KMS-11 (cell line): ENCODE results near the gene EXOC4.

Experiments
- H2AFZ ChIP-seq: fragments of 200-600 bp; sonication (generic); 2 replicates; pipeline ENCODE4 v1.6.1; 2016; ENCODE audit warnings: antibody characterized with exemption, mixed run types, low read depth
- H3K27ac ChIP-seq: fragments of 200-600 bp; sonication (generic); 2 replicates; pipeline ENCODE4 v1.6.1; 2016; ENCODE audit warnings: mild to moderate bottlenecking, mixed run types
- H3K27me3 ChIP-seq: fragments of 200-600 bp; sonication (generic); 2 replicates; pipeline ENCODE4 v1.6.1; 2017; ENCODE audit warnings: mild to moderate bottlenecking, low read depth, mixed run types, moderate library complexity; ENCODE audit not compliant: insufficient read depth
- H3K36me3 ChIP-seq: fragments of 200-600 bp; sonication (generic); 2 replicates; pipeline ENCODE4 v1.6.1; 2017; ENCODE audit warnings: mild to moderate bottlenecking, mixed run types; ENCODE audit not compliant: insufficient read depth
- H3K4me1 ChIP-seq: fragments of 200-600 bp; sonication (generic); 2 replicates; pipeline ENCODE4 v1.6.1; 2016; ENCODE audit warnings: mild to moderate bottlenecking, low read depth, mixed run types; ENCODE audit not compliant: poor library complexity, severe bottlenecking
- H3K4me2 ChIP-seq: fragments of 200-600 bp; sonication (generic); 2 replicates; pipeline ENCODE4 v1.7.0; 2016; ENCODE audit warnings: mild to moderate bottlenecking, mixed run types
- H3K4me3 ChIP-seq: fragments of 200-600 bp; sonication (generic); IDR thresholded peaks from 2 replicates; pipeline ENCODE4 v1.6.1; 2017; ENCODE audit warnings: low read depth, low read length, mixed read lengths; ENCODE audit not compliant: insufficient read depth
- H3K79me2 ChIP-seq: fragments of 200-600 bp; sonication (generic); 2 replicates; pipeline ENCODE4 v1.6.1; 2016; ENCODE audit warnings: low read depth, mixed run types; ENCODE audit not compliant: insufficient read depth
- H3K9ac ChIP-seq: fragments of 200-600 bp; sonication (generic); 2 replicates; pipeline ENCODE4 v1.6.1; 2016; ENCODE audit warnings: mild to moderate bottlenecking, mixed run types
- H4K20me1 ChIP-seq: fragments of 200-600 bp; sonication (generic); 2 replicates; pipeline ENCODE4 v1.6.1; 2016; ENCODE audit warnings: mild to moderate bottlenecking, mixed run types; ENCODE audit not compliant: insufficient read depth
- CTCF ChIP-seq: fragments of 200-600 bp; sonication (generic); conservative IDR thresholded peaks from 2 replicates; pipeline ENCODE4 v1.6.1; 2017; ENCODE audit warnings: low read depth, mild to moderate bottlenecking, antibody characterized with exemption, low read length, moderate library complexity, mixed read lengths

The EXOC4 gene

GRCh38 chr7:133724694-133725093 is 471.8 kb downstream of the EXOC4 start:
- no peak overlapping the region for H3K4me2 ChIP-seq
- H3K4me3 ChIP-seq, result no peak overlapping the region
- no peaks in the 10 kb centered on the region for H3K79me2 ChIP-seq
- no peak overlapping the region for H2AFZ ChIP-seq
- H3K27me3 ChIP-seq, result no peaks in the 10 kb centered on the region
- H4K20me1 ChIP-seq, result no peaks in the 10 kb centered on the region
- no peak overlapping the region for H3K9ac ChIP-seq
- H3K4me1 ChIP-seq, result no peaks in the 10 kb centered on the region
- TF ChIP-seq CTCF, result no peak
- H3K27ac ChIP-seq, result no peak overlapping the region
- H3K36me3 ChIP-seq, result no peaks in the 10 kb centered on the region

- Histone ChIP-seq H3K9ac (no peak overlapping the region), H4K20me1 (no peaks in the 10 kb centered on the region), H3K4me2 (no peak overlapping the region), H2AFZ (no peak overlapping the region), H3K27me3 (no peaks in the 10 kb centered on the region), H3K79me2 (no peaks in the 10 kb centered on the region), H3K27ac (no peak overlapping the region), H3K4me1 (no peaks in the 10 kb centered on the region), H3K36me3 (no peaks in the 10 kb centered on the region), H3K4me3 (no peak overlapping the region)
- no peak for TF ChIP-seq CTCF
Observed at GRCh38 chr7:133727476-133728214, 474.8 kb downstream of the EXOC4 start.

GRCh38 chr7:133730360-133730759 is 477.5 kb downstream of the EXOC4 start:
- no peaks in the 10 kb centered on the region for H3K27me3 ChIP-seq
- no peak overlapping the region for H3K4me3 ChIP-seq
- no peak for TF ChIP-seq CTCF
- no peaks in the 10 kb centered on the region for H3K4me1 ChIP-seq
- H4K20me1 ChIP-seq, result no peaks in the 10 kb centered on the region
- no peaks in the 10 kb centered on the region for H3K36me3 ChIP-seq
- H3K4me2 ChIP-seq, result no peak overlapping the region
- H3K9ac ChIP-seq, result no peak overlapping the region
- no peaks in the 10 kb centered on the region for H3K79me2 ChIP-seq
- no peak overlapping the region for H3K27ac ChIP-seq
- no peak overlapping the region for H2AFZ ChIP-seq

- H3K36me3 ChIP-seq, result no peaks in the 10 kb centered on the region
Observed at GRCh38 chr7:133733401-133733800, 480.5 kb downstream of the EXOC4 start.

More at GRCh38 chr7:133733401-133733800, 480.5 kb downstream of the EXOC4 start:
- Histone ChIP-seq H4K20me1 (no peaks in the 10 kb centered on the region), H3K4me1 (no peaks in the 10 kb centered on the region), H3K27me3 (no peaks in the 10 kb centered on the region), H3K79me2 (no peaks in the 10 kb centered on the region), H3K4me2 (no peak overlapping the region), H2AFZ (no peak overlapping the region), H3K27ac (no peak overlapping the region), H3K4me3 (no peak overlapping the region), H3K9ac (no peak overlapping the region)
- TF ChIP-seq CTCF, result no peak
